ENCODE measurements around the gene RDH13.

- TF ChIP-seq EZH2phosphoT487 (IDR thresholded peaks at IDR 0.05; ENCODE audit: insufficient read depth, low read depth) (no peak), EZH2 (IDR thresholded peaks at IDR 0.05; ENCODE audit: insufficient read depth, poor library complexity, severe bottlenecking) (no peak)
Measured at GRCh38 chr19:55076321-55076720, 13.4 kb upstream of the RDH13 start.
